Measurements from ENCODE around the gene ACOT13.
"Not testable (repeated sequence)": the region's sequence is repeated elsewhere in the genome, so short reads cannot be mapped to it uniquely, and the experiment has no call there.

Gene ACOT13

GRCh38 chr6:24692848-24693592 is 26.1 kb downstream of the ACOT13 start:
- DNase-seq = no peak

- no peak for DNase-seq
Measured at GRCh38 chr6:24694198-24694597, 27.3 kb downstream of the ACOT13 start.

- DNase-seq = peak; percentile 35
Measured at GRCh38 chr6:24695635-24696034, 28.8 kb downstream of the ACOT13 start.

- no peak for DNase-seq
Measured at GRCh38 chr6:24696097-24696496, 29.2 kb downstream of the ACOT13 start.

- no peak for DNase-seq
Measured at GRCh38 chr6:24699521-24700359, 32.9 kb downstream of the ACOT13 start.

- no peak for DNase-seq
Measured at GRCh38 chr6:24702720-24703282, 35.9 kb downstream of the ACOT13 start.

- DNase-seq = no peak
Measured at GRCh38 chr6:24704468-24704867, 37.6 kb downstream of the ACOT13 start.

- no peak for DNase-seq
Measured at GRCh38 chr6:24708612-24709011, 41.7 kb downstream of the ACOT13 start.

- DNase-seq = no peak
Measured at GRCh38 chr6:24709014-24709711, 42.3 kb downstream of the ACOT13 start.

- DNase-seq = no peak
Measured at GRCh38 chr6:24710519-24711303, 43.8 kb downstream of the ACOT13 start.

- DNase-seq = not testable (repeated sequence)
Measured at GRCh38 chr6:24716602-24717148, 49.8 kb downstream of the ACOT13 start.

GRCh38 chr6:24718449-24719124 is 51.7 kb downstream of the ACOT13 start:
- DNase-seq = no peak

GRCh38 chr6:24719125-24719971 is 52.5 kb downstream of the ACOT13 start, which contains the start of gene C6orf62:
C6orf62 (minus strand) TSS chr6:24719154; CDS start chr6:24718668, 486 bp downstream.
- DNase-seq = no peak

- peak; percentile 14 for DNase-seq
Measured at GRCh38 chr6:24720131-24720603, 53.3 kb downstream of the ACOT13 start.

GRCh38 chr6:24720604-24721460 is 54.0 kb downstream of the ACOT13 start:
- peak; percentile 99 for DNase-seq

GRCh38 chr6:24721461-24722215 is 54.8 kb downstream of the ACOT13 start:
- DNase-seq = peak; percentile 89

GRCh38 chr6:24723270-24723669 is 56.4 kb downstream of the ACOT13 start:
- no peak for DNase-seq

GRCh38 chr6:24730653-24731052 is 63.8 kb downstream of the ACOT13 start:
- DNase-seq = not testable (repeated sequence)
